Heart right ventricle (tissue), 16 donors: ENCODE data around the gene RALGPS1. TPM values are rescaled to one million over a fixed set of nuclear protein-coding genes. Genes with fewer than 3 reads are reported as not detected.

Experiments
- ATAC-seq, 8 donors: fragments of 200-7000 bp; cut with Tn5 transposase; one replicate each; pipeline ENCODE4 v1.9.1; 2020; ENCODE audit warnings: mild to moderate bottlenecking in 8 of 8, moderate library complexity in 8 of 8, moderate number of reproducible peaks in 1 of 8
- DNase-seq, 2 donors: peaks; one replicate each; pipeline ENCODE4 v3.0.0-alpha.2; 2020
- H3K27ac ChIP-seq, 10 donors: fragments of 200-600 bp; sonication (generic) in 2 of 10; one replicate each; pipeline versions ENCODE4 v1.5.0 to v1.8.0; 2020 to 2022; ENCODE audit warnings: mild to moderate bottlenecking in 3 of 10
- H3K27me3 ChIP-seq, 7 donors: fragments of 200-600 bp; one replicate each; pipeline ENCODE4 v1.8.0; 2021 to 2022; ENCODE audit warnings: mild to moderate bottlenecking in 2 of 7
- H3K36me3 ChIP-seq, 9 donors: fragments of 200-600 bp; sonication (generic) in 1 of 9; one replicate each; pipeline versions ENCODE4 v1.5.0 to v1.8.0; 2020 to 2022; ENCODE audit warnings: mild to moderate bottlenecking in 2 of 9
- H3K4me1 ChIP-seq, 9 donors: fragments of 200-600 bp; sonication (generic) in 1 of 9; one replicate each; pipeline versions ENCODE4 v1.5.0 to v1.8.0; 2020 to 2022; ENCODE audit warnings: mild to moderate bottlenecking in 4 of 9
- H3K4me3 ChIP-seq, 10 donors: fragments of 200-600 bp; sonication (generic) in 2 of 10; one replicate each; pipeline versions ENCODE4 v1.5.0 to v1.8.0; 2020 to 2022; ENCODE audit warnings: mild to moderate bottlenecking in 7 of 10, moderate library complexity in 2 of 10
- H3K9me3 ChIP-seq, 11 donors: fragments of 200-600 bp in 10 of 11; sonication (generic) in 2 of 11; one replicate each; pipeline versions ENCODE4 v1.5.0 to v1.8.0; 2013 to 2022; ENCODE audit warnings: mild to moderate bottlenecking in 2 of 11, control low read depth in 1 of 11, moderate library complexity in 1 of 11
- CTCF ChIP-seq, 9 donors: fragments of 200-600 bp; sonication (generic) in 2 of 9; IDR thresholded peaks; one replicate each; pipeline versions ENCODE4 v1.5.0 to v1.8.0; 2021 to 2022; ENCODE audit warnings: antibody characterized with exemption in 9 of 9, mild to moderate bottlenecking in 5 of 9, moderate library complexity in 1 of 9
- WGBS, 2 donors: extraction: QIAGEN DNeasy Blood & Tissue Kit; methylation state at CpG; one replicate each; pipeline ENCODE4 v1.1.7; 2013; ENCODE audit warnings: inconsistent platforms in 1 of 2; 5-methylcytosine and 5-hydroxymethylcytosine counted together
- intact Hi-C, 10 donors: fragments of 100-400 bp; cut with DNase I; formaldehyde crosslinking; loops; one replicate each; pipeline versions ENCODE4 v1.11.1 to v1.14.2; 2022
- polyA plus RNA-seq, 2 donors: library from polyadenylated mRNA; stranded (reverse); fragments of 200-250 nt; gene quantifications; one replicate each; pipeline ENCODE4 v1.2.3, GENCODE V29; 2013
- total RNA-seq, 10 donors: library from RNA; stranded (reverse); fragmentation: NEBNext Ultra II Directional in 3 of 10; extraction: Animal tissue kit (Norgen Biotek cat#: 25700) in 3 of 10; gene quantifications; one replicate each; pipeline versions ENCODE4 v1.2.1 to v1.2.4, GENCODE V29; 2021 to 2023
- donor health status: Arrhythmogenic right ventricular cardiomyopathy.
- donor health status: ischemic (EF 13 %, LVEDD 7.1; RV severe dilation, severe dysfunction).
- donor health status: healthy with polysubstance abuse.
- donor health status: DM: no; HTN: yes; CAD: no.
- donor health status: DM: no; HTN: no; CAD: no.
- donor health status: ischemic (EF 25% LVEDD 6.9; RV normal size, moderate dysfunction).
- donor health status: ischemic (EF 25% LVEDD 5.7; RV mildly dilated, moderate dysfunction).
- donor health status: healthy.
- donor health status: DM: yes; HTN: yes; CAD: no.
- donor health status: Ischemic cardiomyopathy.
- donor health status: ischemic (EF 35%, LVEDD 5.7; RV mildly dilated, moderate dysfunction).
- donor health status: nonischemic (EF 11% LVEDD 7.7; RV severe dilation, severe dysfunction).
- donor health status: DM: yes; HTN: yes; CAD: no.
- donor health status: PGD.
- donor health status: ischemic (EF 29% LVEDD 5.4; RV normal size, mild dysfunction).
- donor health status: nonischemic (EF 23%, LVEDD 6.1; RV moderate dilation, normal function).

The RALGPS1 gene
- total and polyA plus RNA-seq, 12 donors, result 4.2 to 25.0 (median 16.8) TPM

- 91% methylated on average over 3 of the region's 3 CpGs for WGBS, 2 donors
- Histone ChIP-seq H3K4me3 (no peak overlapping the region), H3K4me1 (no peaks in the 10 kb centered on the region), H3K27ac (no peak overlapping the region), H3K9me3 (no peaks in the 10 kb centered on the region), H3K36me3 (no peaks in the 10 kb centered on the region), H3K27me3 (no peaks in the 10 kb centered on the region)
- no peak for ATAC-seq
- no peak for TF ChIP-seq CTCF (IDR thresholded peaks at IDR 0.05)
- DNase-seq, result no peak
- intact Hi-C loops, result no loop called here
Measured at GRCh38 chr9:126891676-126892075, 22.9 kb upstream of the RALGPS1 start.

- intact Hi-C loops, result no loop called here
- no peak for ATAC-seq
- no peak for DNase-seq
- H3K27me3 ChIP-seq, result no peaks in the 10 kb centered on the region
- WGBS, 2 donors, result 41 to 42% methylated on average over 5 of the region's 5 CpGs
- TF ChIP-seq CTCF (IDR thresholded peaks at IDR 0.05), result peak in 3 of 9 donors; percentile 12 to 28 (median 18)
- H3K36me3 ChIP-seq, result no peaks in the 10 kb centered on the region
- no peaks in the 10 kb centered on the region for H3K9me3 ChIP-seq
- no peaks in the 10 kb centered on the region for H3K4me1 ChIP-seq
- no peak overlapping the region for H3K4me3 ChIP-seq
- H3K27ac ChIP-seq, result no peak overlapping the region
Measured at GRCh38 chr9:126893079-126893478, 21.5 kb upstream of the RALGPS1 start.

GRCh38 chr9:126894052-126894603 is 20.5 kb upstream of the RALGPS1 start:
- Histone ChIP-seq H3K4me1 (no peaks in the 10 kb centered on the region), H3K36me3 (no peaks in the 10 kb centered on the region), H3K27ac (no peak overlapping the region), H3K9me3 (no peaks in the 10 kb centered on the region), H3K27me3 (no peaks in the 10 kb centered on the region), H3K4me3 (no peak overlapping the region)
- 78% methylated on average over 4 of the region's 4 CpGs for WGBS, 2 donors
- no peak for TF ChIP-seq CTCF (IDR thresholded peaks at IDR 0.05)
- intact Hi-C loops, result no loop called here
- ATAC-seq (no peak), DNase-seq (no peak)

GRCh38 chr9:126902210-126902609 is 12.4 kb upstream of the RALGPS1 start:
- DNase-seq (no peak), ATAC-seq (no peak)
- intact Hi-C loops, result no loop called here
- Histone ChIP-seq H3K27ac (no peak overlapping the region), H3K36me3 (no peaks in the 10 kb centered on the region), H3K4me3 (no peak overlapping the region), H3K9me3 (peaks cover 0 to 11% (median 6%) of the 10 kb centered on the region in 11 donors), H3K4me1 (no peaks in the 10 kb centered on the region), H3K27me3 (peaks cover 0 to 9% (median 0%) of the 10 kb centered on the region in 7 donors)
- no peak for TF ChIP-seq CTCF (IDR thresholded peaks at IDR 0.05)
- WGBS, 2 donors, result 68 to 77% methylated on average over 3 of the region's 3 CpGs
